ENCODE measurements around the gene ACP7.
"Not testable (repeated sequence)": the region's sequence is repeated elsewhere in the genome, so short reads cannot be mapped to it uniquely, and the experiment has no call there.

ACP7 gene, protein sequence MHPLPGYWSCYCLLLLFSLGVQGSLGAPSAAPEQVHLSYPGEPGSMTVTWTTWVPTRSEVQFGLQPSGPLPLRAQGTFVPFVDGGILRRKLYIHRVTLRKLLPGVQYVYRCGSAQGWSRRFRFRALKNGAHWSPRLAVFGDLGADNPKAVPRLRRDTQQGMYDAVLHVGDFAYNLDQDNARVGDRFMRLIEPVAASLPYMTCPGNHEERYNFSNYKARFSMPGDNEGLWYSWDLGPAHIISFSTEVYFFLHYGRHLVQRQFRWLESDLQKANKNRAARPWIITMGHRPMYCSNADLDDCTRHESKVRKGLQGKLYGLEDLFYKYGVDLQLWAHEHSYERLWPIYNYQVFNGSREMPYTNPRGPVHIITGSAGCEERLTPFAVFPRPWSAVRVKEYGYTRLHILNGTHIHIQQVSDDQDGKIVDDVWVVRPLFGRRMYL

GRCh38 chr19:39083983-39084731, at the start of gene ACP7:
TSS of gene ACP7 (plus strand) at chr19:39084368. CDS start at chr19:39085270, 902 bp downstream.
- in situ Hi-C loops (cut with MboI; ENCODE audit: low sequenced_read_pairs): no loop called here

- in situ Hi-C loops (cut with MboI; ENCODE audit: low sequenced_read_pairs): no loop called here
Observed at GRCh38 chr19:39036581-39036980, 47.6 kb upstream of the ACP7 start.

DNA sequence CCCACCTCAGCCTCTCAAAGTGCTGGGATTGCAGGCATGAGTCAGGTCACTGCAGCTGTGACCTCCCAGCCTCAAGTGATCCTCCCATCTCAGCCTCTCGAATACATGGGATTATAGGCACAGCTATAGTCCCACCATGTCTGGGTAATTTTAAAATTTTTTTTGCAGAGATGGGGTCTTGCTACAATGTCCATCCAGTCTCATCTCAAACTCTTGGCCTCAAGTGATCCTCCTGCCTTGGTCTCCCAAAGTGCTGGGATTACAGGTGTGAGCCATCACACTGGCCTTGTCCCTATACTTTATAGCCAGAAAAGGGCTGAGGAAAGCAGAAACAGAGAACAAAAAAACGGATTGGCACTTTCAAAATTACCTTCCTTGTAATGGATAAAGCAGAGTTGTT, 47.0 kb upstream of the ACP7 start:
- in situ Hi-C loops (cut with MboI; ENCODE audit: low sequenced_read_pairs): no loop called here

DNA sequence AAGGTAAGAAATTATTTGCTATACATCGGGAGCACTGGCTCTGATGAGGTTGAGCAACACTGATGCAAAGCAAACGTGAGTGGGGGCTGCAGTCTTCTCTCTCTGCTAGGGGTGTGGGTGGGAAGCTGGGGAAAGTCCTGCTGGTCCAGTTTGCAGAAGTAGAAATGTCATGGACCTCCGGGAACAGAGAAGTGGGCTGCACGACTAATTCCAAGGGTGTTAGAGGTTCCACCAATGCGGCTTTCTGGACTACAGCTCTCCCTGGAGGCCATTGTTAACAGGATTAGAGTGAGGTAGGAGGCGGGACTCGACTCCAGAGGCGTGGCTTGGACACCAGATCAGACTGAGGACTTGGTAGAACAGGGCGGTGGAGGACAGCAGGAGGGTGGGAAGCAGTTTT, 46.1 kb upstream of the ACP7 start:
- in situ Hi-C loops (cut with MboI; ENCODE audit: low sequenced_read_pairs): no loop called here

- in situ Hi-C loops (cut with MboI; ENCODE audit: low sequenced_read_pairs): no loop called here
Observed at GRCh38 chr19:39045506-39045905, 38.7 kb upstream of the ACP7 start.

GRCh38 chr19:39046037-39046821, 37.9 kb upstream of the ACP7 start:
- in situ Hi-C loops (cut with MboI; ENCODE audit: low sequenced_read_pairs): no loop called here

DNA sequence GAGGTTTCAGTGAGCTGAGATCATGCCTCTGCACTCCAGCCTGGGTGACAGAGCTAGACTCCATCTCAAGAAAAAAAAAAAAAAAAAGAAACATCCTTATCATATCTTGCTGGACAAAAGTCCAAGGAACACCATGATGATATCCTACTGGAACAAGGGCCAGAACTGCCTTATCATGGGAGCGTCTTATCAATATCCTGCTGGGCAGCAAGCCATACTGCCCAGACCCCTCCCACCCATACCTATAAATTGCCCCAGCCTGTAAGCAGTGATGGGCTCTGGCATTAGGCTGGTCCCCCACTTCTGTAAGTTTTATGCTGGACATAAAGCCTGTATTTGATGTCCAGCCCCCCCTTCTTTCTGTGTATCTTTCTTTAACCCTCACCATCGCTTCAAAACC, 37.1 kb upstream of the ACP7 start:
- in situ Hi-C loops (cut with MboI; ENCODE audit: low sequenced_read_pairs): no loop called here

DNA sequence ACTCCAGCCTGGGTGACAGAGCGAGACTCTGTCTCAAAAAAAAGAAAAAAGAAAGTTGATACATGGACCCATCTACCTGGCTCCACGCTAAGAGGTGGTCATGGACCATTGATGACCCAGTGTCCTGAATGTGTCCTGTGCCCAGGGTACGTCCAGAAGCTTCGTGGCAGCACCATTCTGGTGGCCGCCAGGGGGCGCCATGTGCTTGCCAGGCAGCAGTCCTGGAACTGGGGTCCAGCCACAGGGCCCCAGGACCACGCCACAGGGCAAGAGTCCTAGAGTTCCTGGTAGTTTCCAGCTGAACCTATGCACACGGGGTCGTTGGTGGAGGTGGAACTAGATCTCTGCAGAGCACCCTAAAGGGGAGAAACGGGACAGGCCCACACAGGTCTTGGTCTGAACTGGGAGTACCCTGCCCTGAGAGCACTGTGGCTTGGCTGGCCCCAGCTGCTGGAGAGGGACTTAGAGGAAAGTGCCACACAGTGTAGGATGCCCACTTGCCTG, 31.9 kb upstream of the ACP7 start:
- in situ Hi-C loops (cut with MboI; ENCODE audit: low sequenced_read_pairs): no loop called here

DNA sequence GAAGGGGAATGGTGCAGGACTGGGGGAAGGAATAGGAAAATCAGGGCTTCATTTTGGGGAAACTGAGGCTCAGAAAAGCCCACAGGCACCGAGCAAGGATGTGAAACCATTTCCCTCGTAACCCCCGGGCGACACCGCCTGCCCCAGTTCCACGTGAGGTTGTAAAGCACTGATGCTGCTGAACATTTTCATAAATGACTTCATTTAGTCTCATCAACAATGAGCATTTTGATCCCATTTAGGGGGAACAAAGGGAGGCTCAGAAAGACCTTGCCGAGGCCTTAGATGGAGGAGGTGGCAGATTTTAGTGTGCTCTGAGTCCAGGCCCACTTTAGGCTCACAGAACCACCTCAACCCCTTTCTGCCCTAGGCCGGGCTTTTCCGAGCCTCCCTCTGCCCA, 31.3 kb upstream of the ACP7 start:
- in situ Hi-C loops (cut with MboI; ENCODE audit: low sequenced_read_pairs): no loop called here

DNA sequence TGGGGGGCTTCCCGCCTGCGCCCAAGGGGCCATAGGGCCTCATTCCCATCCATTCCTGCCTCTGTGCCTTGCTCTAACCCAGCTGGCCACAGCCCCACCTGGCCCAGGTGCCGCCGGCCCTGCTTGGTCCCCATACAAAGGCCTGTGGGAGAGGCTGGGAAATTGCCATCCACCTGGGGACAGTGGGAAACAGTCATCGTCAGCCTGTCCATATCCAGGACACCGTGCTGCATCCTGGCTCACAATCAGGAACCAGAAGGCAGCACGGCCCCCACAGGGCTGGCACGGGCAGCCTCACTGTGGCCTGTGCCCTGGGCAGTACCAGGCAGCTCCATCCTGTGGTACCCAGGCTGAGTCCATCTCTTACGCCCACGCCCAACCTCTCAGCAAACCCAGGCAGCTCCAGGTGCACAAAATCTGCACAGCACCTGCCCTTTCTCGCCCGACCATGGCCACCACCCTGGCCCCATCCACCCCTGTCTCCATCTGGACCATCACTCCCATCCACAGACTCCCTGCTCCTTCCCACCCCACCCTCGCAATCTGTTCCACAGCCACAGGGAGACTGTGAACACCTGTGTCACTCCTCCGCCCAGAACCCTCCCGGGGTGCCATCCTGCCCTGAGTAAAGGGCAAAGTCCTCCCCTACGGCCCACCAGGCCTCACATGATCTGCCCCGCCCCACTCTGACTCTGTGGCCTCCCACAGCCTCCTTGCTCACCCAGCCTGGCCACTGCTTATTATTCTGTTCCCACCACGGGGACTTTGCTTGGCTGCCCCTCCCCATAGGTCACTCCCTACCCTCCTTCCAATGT, 30.7 kb upstream of the ACP7 start:
- in situ Hi-C loops (cut with MboI; ENCODE audit: low sequenced_read_pairs): no loop called here

DNA sequence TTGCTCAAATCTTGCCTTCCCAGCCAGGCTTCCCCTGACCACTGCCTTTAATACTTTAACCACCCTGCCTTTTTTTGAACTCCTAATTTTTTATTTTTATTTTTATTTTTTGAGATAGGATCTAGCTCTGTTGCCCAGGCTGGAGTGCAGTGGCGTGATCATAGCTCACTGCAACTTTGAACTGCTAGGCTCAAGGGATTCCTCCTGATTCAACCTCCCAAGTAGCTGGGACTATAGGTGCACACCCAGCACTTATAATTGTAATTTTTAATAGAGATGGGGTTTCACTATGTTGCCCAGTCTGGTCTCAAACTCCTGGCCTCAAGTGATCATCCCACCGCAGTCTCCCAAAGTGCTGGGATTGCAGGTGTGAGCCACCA, 30.1 kb upstream of the ACP7 start:
- in situ Hi-C loops (cut with MboI; ENCODE audit: low sequenced_read_pairs): no loop called here

DNA sequence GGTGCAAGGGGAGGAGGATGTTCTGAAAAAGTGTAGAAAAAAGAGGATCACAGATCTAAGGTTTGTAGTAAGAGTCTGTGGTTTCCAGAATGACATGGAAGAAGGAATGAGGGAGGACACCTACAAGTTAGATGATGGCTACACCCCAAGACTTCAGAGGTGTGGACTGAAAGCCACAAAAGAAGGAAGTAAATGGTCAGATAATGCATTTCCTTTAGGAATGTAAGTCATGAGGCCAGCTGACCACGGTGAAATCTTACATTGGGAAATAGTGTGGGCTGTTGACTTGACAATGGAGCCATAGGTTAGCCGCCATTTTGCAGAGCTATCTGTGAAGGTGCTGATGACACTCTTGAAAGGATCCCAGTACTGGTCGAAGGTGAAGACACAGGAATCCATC, 26.6 kb upstream of the ACP7 start:
- in situ Hi-C loops (cut with MboI; ENCODE audit: low sequenced_read_pairs): no loop called here

GRCh38 chr19:39059302-39059701, 24.9 kb upstream of the ACP7 start:
- in situ Hi-C loops (cut with MboI; ENCODE audit: low sequenced_read_pairs): no loop called here

DNA sequence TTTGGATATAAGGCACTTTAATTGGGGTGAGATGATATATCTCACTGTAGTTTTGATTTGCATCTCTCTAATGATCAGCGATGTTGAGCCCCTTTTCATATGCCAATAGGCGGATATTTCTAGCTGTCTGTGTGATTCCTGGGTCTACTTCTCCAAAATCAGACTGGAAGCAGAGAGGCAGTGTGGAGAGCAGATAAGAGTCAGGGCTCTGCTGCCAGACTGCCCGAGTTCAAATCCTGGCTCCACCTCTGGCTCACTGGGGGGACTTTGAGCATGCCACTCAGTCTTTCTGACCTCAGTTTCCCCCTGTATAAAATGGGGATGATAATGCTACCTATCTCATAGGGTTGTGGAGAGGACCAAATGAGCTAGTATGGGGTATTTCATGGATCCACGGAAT, 24.0 kb upstream of the ACP7 start:
- in situ Hi-C loops (cut with MboI; ENCODE audit: low sequenced_read_pairs): no loop called here

DNA sequence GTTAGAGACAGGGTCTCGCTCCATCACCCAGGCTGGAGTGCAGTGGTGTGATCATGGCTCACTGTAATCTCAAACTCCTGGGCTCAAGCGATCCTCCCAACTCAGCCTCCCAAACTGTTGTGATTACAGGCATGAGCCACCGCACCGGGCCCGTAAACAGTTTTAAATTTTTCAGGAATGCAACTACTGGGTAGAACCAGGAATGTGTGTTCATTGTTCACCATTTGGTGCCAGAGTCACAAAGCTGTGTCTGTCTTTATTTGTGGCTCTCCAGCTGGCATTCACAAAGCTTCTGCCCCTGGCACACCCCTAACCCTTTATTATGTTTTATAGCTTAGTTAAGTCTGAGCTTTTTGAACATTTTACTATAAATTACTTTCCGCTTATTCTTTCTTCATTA, 19.8 kb upstream of the ACP7 start:
- in situ Hi-C loops (cut with MboI; ENCODE audit: low sequenced_read_pairs): no loop called here

DNA sequence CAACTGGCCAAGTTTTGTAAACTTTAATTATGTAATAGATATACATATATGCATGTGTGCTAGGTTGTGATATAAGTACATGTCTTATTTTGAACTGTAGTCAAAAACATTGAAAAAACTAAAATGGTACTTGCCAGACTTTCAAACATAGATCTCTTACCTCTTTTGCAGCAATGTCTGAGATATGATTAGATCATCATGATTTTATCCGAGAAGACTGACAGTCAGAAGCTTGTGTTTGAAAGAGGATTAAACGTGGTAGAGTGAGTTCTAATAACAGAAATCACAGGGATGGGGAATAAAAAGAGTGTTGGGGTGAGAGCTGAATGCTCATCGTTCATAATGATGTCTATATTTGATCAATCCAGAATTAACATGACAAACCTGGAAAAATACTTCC, 18.2 kb upstream of the ACP7 start:
- in situ Hi-C loops (cut with MboI; ENCODE audit: low sequenced_read_pairs): no loop called here

DNA sequence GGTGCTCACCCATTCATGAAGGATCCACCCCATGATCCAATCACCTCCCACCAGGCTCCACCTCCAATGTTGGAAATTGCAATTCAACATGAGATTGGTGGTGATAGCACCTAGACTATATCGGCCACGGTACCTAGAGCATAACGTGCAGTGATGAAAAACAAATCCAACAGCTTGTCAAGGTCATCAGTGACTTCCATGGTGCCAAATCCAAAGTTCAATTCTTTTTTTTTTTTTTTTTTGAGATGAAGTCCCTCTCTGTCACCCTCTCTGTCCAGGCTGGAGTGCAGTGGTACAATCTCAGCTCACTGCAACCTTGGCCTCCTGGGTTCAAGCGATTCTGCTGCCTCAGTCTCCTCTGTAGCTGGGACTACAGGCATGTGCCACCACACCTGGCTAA, 17.1 kb upstream of the ACP7 start:
- in situ Hi-C loops (cut with MboI; ENCODE audit: low sequenced_read_pairs): no loop called here

DNA sequence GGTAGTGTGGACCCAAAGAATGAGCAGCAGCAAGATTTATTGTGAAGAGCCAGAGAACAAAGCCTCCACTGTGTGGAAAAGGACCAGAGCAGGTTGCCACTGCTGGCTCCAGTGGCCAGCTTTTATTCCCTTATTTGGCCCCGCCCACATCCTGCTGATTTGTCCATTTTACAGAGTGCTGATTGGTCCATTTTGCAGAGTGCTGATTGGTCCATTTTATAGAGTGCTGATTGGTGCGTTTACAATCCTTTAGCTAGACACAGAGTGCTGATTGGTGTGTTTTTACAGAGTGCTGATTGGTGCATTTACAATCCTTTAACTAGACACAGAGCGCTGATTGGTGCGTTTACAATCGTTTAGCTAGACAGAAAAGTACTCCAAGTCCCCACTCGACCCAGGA, 15.9 kb upstream of the ACP7 start:
- in situ Hi-C loops (cut with MboI; ENCODE audit: low sequenced_read_pairs): not testable (repeated sequence)

GRCh38 chr19:39070888-39071287, 13.3 kb upstream of the ACP7 start:
- in situ Hi-C loops (cut with MboI; ENCODE audit: low sequenced_read_pairs): no loop called here

DNA sequence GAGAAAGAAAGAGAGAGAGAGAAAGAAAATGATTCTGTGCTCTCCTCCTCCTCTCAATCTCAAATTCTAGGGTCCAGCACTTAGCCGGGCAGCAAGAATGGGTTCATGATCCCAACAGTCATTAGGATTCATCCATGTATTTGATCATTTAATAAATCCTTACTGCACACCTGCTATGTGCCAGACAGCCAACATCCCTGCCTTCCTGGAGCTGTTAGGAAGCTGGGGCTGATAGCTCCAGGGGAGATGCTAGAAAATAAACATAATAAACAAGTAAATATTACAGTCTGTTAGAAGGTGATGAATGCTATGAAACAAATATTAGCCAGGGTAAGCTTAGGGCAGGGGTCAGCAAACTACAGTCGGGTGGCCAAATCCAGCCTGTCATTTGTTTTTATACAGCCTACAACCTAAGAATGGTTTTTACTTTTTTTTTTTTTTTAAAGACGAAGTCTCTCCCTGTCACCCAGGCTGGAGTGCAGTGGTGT, 9.9 kb upstream of the ACP7 start:
- in situ Hi-C loops (cut with MboI; ENCODE audit: low sequenced_read_pairs): no loop called here
